DOHH2 (cell line): ENCODE data around the gene PXMP2.
"Not testable (repeated sequence)": the region's sequence is repeated elsewhere in the genome, so short reads cannot be mapped to it uniquely, and the experiment has no call there.

Source experiments
- H3F3A ChIP-seq: fragments of 200-600 bp; sonication (generic), shearing (Covaris generic); 2 replicates; pipeline ENCODE4 v1.6.0; 2016; ENCODE audit warnings: antibody characterized with exemption, mild to moderate bottlenecking; ENCODE audit not compliant: control insufficient read depth, insufficient read depth
- H3K27ac ChIP-seq: fragments of 200-600 bp; sonication (generic); 2 replicates; pipeline ENCODE4 v1.5.1; 2014; ENCODE audit warnings: low read depth, mild to moderate bottlenecking, low read length, moderate library complexity
- H3K27me3 ChIP-seq: fragments of 200-600 bp; sonication (generic); 2 replicates; pipeline ENCODE4 v1.6.1; 2014; ENCODE audit warnings: mild to moderate bottlenecking, low read length, mixed read lengths; ENCODE audit not compliant: control insufficient read depth
- H3K36me3 ChIP-seq: fragments of 200-600 bp; sonication (generic); 2 replicates; pipeline ENCODE4 v1.6.1; 2014; ENCODE audit warnings: mild to moderate bottlenecking, low read length, moderate library complexity, mixed read lengths; ENCODE audit not compliant: control insufficient read depth
- H3K4me1 ChIP-seq: fragments of 200-600 bp; sonication (generic); 2 replicates; pipeline ENCODE4 v1.6.1; 2014; ENCODE audit warnings: mild to moderate bottlenecking, low read length, mixed read lengths; ENCODE audit not compliant: control insufficient read depth
- H3K4me2 ChIP-seq: fragments of 200-600 bp; sonication (generic); 2 replicates; pipeline ENCODE4 v1.6.0; 2014; ENCODE audit warnings: mild to moderate bottlenecking, low read length, moderate library complexity
- H3K4me3 ChIP-seq: fragments of 200-600 bp; sonication (generic); 2 replicates; pipeline ENCODE4 v1.5.1; 2014; ENCODE audit warnings: mild to moderate bottlenecking, low read length, mixed read lengths
- H3K79me2 ChIP-seq: fragments of 200-600 bp; sonication (generic); 2 replicates; pipeline ENCODE4 v1.6.1; 2014; ENCODE audit warnings: mild to moderate bottlenecking, low read length, mixed read lengths; ENCODE audit not compliant: control insufficient read depth
- H3K9me2 ChIP-seq: fragments of 200-600 bp; sonication (generic); replicated peaks from 2 replicates; pipeline ENCODE4 v1.6.1; 2014; ENCODE audit warnings: mild to moderate bottlenecking, low read length, mixed read lengths; ENCODE audit not compliant: control insufficient read depth
- H3K9me3 ChIP-seq: fragments of 200-600 bp; sonication (generic); 2 replicates; pipeline ENCODE4 v1.6.1; 2014; ENCODE audit warnings: antibody characterized with exemption, low read length, mixed read lengths; ENCODE audit not compliant: control insufficient read depth, insufficient read depth
- H4K20me1 ChIP-seq: fragments of 200-600 bp; sonication (generic); 2 replicates; pipeline ENCODE4 v1.6.0; 2014; ENCODE audit warnings: low read depth, mild to moderate bottlenecking, antibody characterized with exemption, low read length, moderate library complexity; ENCODE audit not compliant: control insufficient read depth, insufficient read depth
- EZH2phosphoT487 ChIP-seq: fragments of 200-600 bp; sonication (generic); IDR thresholded peaks from 2 replicates; pipeline ENCODE4 v1.6.1; 2017; ENCODE audit warnings: borderline replicate concordance, mild to moderate bottlenecking, antibody characterized with exemption, low read length, moderate library complexity, mixed read lengths
- TF ChIP-seq, protein P1 (sequence below): fragments of 200-600 bp; sonication (generic); IDR thresholded peaks from one replicate; pipeline ENCODE4 v1.5.1; 2014; ENCODE audit warnings: antibody characterized with exemption, mild to moderate bottlenecking, low read depth, low read length; ENCODE audit not compliant: poor library complexity, severe bottlenecking

PXMP2 gene

GRCh38 chr12:132747896-132748295, 60.5 kb downstream of the PXMP2 start:
- no peak overlapping the region for H3K27ac ChIP-seq
- no peak overlapping the region for H3K4me3 ChIP-seq
- H3F3A ChIP-seq: no peaks in the 10 kb centered on the region
- peaks cover 91% of the 10 kb centered on the region for H3K36me3 ChIP-seq
- TF ChIP-seq, protein P1, sequence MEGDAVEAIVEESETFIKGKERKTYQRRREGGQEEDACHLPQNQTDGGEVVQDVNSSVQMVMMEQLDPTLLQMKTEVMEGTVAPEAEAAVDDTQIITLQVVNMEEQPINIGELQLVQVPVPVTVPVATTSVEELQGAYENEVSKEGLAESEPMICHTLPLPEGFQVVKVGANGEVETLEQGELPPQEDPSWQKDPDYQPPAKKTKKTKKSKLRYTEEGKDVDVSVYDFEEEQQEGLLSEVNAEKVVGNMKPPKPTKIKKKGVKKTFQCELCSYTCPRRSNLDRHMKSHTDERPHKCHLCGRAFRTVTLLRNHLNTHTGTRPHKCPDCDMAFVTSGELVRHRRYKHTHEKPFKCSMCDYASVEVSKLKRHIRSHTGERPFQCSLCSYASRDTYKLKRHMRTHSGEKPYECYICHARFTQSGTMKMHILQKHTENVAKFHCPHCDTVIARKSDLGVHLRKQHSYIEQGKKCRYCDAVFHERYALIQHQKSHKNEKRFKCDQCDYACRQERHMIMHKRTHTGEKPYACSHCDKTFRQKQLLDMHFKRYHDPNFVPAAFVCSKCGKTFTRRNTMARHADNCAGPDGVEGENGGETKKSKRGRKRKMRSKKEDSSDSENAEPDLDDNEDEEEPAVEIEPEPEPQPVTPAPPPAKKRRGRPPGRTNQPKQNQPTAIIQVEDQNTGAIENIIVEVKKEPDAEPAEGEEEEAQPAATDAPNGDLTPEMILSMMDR: no peak
- TF ChIP-seq EZH2phosphoT487: no peak
- peaks cover 83% of the 10 kb centered on the region for H3K79me2 ChIP-seq
- H3K9me3 ChIP-seq: no peaks in the 10 kb centered on the region
- H4K20me1 ChIP-seq: no peaks in the 10 kb centered on the region; the same call in 1 of the 2 replicates
- no peaks in the 10 kb centered on the region for H3K4me1 ChIP-seq
- no peaks in the 10 kb centered on the region for H3K27me3 ChIP-seq
- H3K9me2 ChIP-seq: no peaks in the 10 kb centered on the region
- H3K4me2 ChIP-seq: no peak overlapping the region

DNA sequence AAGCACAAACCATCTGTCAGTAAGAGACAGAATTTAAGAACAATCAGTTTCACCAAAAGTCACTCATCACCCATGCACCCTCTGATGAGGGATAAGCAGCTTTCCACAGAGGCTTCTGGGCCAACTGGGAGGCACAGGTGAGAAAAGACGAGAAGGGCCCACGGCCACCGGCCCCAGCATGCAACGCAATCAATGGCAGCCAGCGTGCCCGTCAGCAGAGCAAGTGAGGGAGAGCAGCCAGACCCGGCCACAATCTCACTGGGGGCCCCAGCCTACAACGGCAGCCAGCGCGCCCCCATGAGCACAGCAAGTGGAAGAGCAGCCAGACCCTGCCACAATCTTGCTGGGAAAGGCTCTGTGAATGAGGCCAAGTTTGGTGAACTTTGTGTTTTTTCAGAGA, 60.9 kb downstream of the PXMP2 start:
- no peak overlapping the region for H3K4me2 ChIP-seq
- H3K9me2 ChIP-seq: no peaks in the 10 kb centered on the region
- no peak overlapping the region for H3K27ac ChIP-seq
- H3F3A ChIP-seq: no peaks in the 10 kb centered on the region
- no peaks in the 10 kb centered on the region for H3K4me1 ChIP-seq
- no peaks in the 10 kb centered on the region; the same call in 1 of the 2 replicates for H4K20me1 ChIP-seq
- peaks cover 83% of the 10 kb centered on the region for H3K79me2 ChIP-seq
- H3K4me3 ChIP-seq: no peak overlapping the region
- no peak for TF ChIP-seq EZH2phosphoT487
- TF ChIP-seq, protein P1: no peak
- H3K9me3 ChIP-seq: no peaks in the 10 kb centered on the region
- H3K36me3 ChIP-seq: peaks cover 91% of the 10 kb centered on the region
- no peaks in the 10 kb centered on the region for H3K27me3 ChIP-seq

GRCh38 chr12:132753670-132754069, 66.3 kb downstream of the PXMP2 start:
- H3F3A ChIP-seq, H3K27ac ChIP-seq, H3K27me3 ChIP-seq, H3K9me3 ChIP-seq, H3K4me3 ChIP-seq, H3K4me1 ChIP-seq, H3K4me2 ChIP-seq, H3K9me2 ChIP-seq, H4K20me1 ChIP-seq: not testable (repeated sequence)
- Histone ChIP-seq H3K36me3 (peaks cover 86% of the 10 kb centered on the region), H3K79me2 (peaks cover 90% of the 10 kb centered on the region)

DNA sequence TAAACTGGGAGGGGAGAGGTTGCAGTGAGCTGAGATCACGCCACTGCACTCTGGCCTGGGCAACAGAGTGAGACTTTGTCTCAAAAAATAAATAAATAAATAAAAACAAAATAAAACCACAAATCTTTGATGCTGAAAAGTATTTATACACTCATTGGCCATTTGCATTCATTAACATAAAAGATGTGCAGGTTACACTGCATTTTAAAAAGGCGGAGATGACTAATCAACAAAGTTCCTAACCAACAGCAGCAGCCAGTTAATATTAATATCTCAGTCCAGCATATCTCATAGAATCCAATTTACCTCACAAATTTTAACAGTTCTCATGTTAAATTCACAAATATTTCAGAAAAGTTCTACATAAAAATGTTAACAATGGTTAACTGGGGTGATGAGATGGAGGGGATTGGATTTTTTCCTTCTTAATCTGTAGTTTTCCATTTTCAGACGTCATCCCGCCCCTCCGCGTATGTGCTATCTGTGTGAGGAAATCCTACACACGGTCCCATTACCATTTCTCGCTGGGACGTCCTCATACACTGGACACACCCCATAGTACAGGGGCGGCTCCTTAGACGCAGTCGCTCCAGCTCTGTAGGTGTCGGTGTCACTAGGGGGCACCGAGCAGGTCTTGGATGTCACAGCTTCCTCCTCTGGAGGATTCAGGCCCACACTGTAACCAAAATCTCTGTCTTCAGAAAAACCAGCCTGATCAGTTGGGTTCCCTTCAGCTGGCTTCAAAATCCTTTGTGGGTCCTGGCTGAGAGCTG, 67.0 kb downstream of the PXMP2 start:
- H3K79me2 ChIP-seq: peaks cover 95% of the 10 kb centered on the region

More for the DNA sequence above, 67.0 kb downstream of the PXMP2 start:
- Histone ChIP-seq H3K27me3 (no peaks in the 10 kb centered on the region), H3K4me1 (no peaks in the 10 kb centered on the region), H3K27ac (no peak overlapping the region), H3K9me3 (no peaks in the 10 kb centered on the region), H3F3A (no peaks in the 10 kb centered on the region), H3K36me3 (peaks cover 87% of the 10 kb centered on the region), H4K20me1 (peaks cover 6% of the 10 kb centered on the region; the same call in 1 of the 2 replicates), H3K4me3 (no peak overlapping the region), H3K9me2 (no peaks in the 10 kb centered on the region), H3K4me2 (no peak overlapping the region)
- TF ChIP-seq, protein P1: no peak
- TF ChIP-seq EZH2phosphoT487: no peak
